HG02610 (cell line): ENCODE results near the gene TRPC1.

Experiments
- ATAC-seq: cut with Tn5 transposase; IDR thresholded peaks from one replicate; pipeline ENCODE4 v1.9.1; 2021; ENCODE audit warnings: mild to moderate bottlenecking, moderate library complexity; ENCODE audit not compliant: unreplicated experiment

TRPC1 gene

DNA sequence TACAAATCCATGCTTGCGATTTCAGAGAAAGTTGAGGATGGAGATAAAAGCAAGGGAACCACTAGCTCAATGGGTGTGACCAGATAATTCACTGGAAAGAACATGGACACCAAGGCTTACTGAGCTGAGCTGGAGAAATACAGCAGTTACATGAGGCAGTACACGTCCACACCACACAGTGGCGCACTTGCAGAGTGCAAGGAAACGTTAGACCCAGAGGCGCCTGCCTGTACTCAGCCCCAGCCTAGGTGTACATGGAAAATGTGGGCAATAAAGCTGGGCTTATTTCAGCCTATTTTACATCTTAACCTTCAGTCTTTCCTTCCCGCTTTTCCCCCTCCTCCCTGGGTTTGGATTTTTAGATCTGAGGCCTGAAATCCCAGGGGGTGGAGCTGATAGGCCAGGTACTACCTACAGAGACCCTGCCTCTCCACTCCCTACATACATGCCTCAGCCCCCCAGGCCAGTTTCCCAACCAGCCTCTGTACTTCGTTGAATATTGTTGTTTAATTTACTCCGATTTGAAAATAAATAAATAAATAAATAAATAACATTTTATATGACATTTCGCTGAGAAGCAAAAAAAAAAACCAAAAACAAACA is 105.0 kb downstream of the TRPC1 start:
- ATAC-seq: peak; percentile 96

DNA sequence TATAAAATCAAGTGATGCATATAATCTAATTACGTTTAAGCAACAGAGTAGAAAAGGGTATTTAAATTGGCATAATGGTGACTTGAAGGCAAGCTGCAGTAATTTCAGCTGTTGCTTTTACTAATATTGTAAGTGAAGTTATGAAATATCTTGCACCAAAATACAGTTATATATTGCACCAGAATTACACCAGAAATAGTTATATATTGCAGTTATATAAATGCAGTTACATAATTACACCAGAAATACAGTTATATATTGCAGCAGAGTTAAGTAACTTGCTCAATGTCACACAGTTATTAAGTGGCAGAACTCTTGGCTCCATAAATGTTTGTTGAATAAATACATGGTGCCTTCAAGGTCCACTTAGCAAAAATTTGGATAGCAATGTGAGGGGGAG is 113.7 kb downstream of the TRPC1 start:
- no peak for ATAC-seq

DNA sequence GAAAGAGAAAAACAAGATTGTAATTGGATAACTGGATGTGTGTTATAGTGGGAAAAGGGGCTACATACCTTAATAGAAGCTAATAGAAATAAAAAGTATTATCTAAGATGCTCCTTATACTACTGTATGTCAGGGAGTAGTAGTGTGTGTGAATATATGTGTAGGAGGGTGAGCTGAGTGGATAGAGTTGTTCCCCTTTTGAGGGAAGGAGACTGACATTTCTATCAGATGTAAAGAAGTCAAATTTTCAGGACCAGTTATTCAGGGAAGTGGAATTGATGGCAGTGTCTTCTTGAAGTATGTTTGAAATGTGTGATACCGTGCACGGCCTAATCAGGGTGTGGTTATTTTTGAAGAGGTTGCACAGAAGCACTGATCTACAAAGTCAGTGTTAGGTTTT is 116.0 kb downstream of the TRPC1 start:
- ATAC-seq: no peak

- no peak for ATAC-seq
These were observed 120.6 kb downstream of the TRPC1 start for GRCh38 chr3:142844339-142844977.

GRCh38 chr3:142846779-142847577 is 123.1 kb downstream of the TRPC1 start:
- ATAC-seq: no peak

GRCh38 chr3:142849148-142849547 is 125.3 kb downstream of the TRPC1 start:
- no peak for ATAC-seq

DNA sequence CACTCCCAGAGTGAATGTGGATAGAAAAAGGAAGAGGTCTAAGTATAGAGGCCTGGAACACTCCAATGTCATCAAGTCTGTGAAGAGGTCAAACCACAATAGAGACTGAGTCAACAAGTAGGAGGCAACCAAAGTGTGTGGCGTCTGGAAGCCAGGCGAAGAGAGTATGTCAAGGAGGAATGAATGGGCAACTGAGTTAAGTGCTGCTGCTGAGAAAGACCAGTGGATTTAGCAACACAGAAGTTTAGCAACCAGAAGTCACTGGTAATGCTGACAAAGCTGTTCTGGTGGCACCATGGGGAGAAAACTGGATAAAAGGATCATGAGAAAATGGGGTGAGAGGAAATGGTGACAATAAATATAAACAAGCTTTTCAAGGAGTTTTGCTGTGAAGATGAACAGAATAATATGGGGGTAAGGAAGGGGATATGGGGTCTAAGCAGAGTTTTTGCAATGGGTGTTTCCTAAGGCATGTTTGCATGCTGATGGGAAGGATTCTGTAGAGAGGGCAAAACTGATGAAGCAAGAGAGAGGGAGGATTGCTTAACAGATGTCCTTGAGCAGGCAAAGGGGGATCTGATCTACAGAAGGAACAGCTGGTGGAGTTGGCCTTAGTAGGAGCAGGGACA is 126.7 kb downstream of the TRPC1 start:
- ATAC-seq: no peak

DNA sequence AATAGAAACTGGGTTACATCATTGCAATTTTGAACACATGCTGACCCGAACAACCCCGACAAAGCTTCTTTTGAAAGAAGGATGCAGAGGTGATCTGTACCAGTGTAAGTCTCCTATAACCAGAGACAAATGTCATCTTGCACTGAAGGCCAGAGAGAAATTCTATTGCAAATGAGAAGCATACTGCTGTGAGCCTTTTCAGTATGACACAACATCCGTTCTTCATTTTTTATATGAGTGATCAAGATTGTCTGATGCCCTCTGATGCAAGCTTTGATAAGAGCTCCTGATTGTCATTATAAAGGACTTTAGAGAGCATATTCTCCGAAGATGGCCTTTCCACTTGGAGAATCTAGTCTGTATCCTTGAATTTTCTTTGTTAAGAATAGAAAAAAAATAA is 128.2 kb downstream of the TRPC1 start:
- ATAC-seq: no peak

DNA sequence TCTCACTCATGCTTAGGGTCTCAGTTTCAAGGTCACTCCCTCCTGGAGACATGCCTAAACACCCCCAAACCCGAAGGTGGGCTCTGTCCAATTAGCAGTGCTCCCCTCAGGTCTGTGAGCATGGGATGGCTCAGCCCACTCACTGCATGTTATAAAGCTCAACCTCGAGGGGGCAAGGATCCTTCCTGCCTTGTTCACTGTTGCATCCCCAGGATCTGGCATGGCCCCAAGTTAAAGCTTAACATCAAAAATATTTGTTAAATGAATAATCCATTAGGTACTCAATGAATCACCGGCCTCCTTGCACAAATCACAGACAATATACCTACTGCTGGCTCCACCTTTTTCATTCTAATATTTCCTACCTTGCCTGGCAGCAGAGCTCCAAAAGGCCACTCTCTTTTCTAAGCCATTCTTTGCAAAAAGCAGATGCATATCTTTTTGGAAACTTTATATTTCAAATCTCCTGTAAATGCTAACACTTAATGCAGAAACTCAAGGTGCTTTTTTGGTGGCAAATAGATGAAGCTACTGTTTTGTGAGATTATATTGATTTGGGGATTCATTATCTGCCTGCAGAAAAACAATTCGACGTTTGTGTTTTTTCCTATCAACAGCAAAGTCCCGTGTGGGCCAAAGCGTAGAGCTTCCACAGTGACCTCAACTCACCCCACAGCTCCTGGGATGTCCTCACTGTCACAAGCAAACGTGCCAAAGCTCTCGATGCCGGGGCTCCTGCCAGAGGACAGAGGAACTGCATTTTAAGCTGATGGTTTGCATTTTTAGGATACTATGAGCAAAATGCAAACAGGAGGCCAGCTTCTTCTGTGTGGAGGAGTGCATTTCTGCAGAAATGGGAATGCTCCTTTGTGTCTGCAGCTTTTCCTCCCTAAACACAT is 129.7 kb downstream of the TRPC1 start:
- ATAC-seq: no peak

DNA sequence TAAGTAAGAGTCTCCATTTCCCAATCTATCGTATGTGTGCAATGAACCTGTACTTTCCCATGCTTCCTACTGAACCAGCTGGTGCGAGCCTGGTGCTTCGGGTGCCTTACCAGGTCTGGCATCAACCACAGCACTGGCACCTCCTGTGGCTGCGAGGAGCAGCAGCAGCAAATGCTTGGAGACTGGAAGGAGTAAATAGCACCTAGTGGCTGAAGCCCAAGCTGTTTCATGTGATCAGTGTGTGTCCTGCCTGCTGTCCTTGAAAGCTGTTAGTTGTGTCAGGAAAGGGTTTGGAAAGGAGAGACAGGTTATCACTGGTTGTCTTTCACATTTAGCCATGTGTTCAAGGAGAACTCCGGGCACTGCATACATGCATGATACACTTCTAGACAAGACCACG is 133.2 kb downstream of the TRPC1 start:
- ATAC-seq: no peak
